ENCODE results near the gene PODXL2.

Gene PODXL2

DNA sequence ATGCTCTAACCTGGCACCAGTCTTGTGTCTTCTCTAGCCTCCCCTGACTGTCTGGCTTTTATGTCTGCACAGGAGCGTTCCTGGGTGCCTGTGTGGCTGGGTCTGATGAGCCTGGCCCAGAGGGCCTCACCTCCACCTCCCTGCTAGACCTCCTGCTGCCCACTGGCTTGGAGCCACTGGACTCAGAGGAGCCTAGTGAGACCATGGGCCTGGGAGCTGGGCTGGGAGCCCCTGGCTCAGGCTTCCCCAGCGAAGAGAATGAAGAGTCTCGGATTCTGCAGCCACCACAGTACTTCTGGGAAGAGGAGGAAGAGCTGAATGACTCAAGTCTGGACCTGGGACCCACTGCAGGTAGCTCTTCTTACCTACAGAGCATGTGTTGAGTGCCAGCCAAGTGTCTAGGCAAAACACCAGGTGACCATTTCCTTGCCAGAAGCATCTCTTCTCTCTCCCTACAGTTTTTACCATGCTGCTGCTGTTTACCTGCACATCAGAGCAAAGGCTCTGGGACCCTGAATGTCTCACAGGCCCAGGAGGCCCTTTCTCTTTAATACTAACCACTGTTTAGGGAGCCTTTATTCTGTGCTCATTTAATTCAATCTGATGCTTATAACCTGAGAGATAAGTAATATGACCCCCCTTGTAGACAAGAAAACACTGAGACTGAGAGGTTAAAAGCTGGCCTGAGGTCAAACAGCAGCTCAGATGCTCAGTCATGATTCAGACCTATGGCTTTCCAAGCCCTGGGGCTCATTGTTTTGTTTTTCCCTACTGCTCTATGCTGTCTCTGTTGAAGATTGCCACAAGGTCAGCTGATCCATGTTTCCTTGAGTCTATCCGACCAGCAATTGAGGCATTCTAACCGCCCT lies 10.4 kb downstream of the PODXL2 start:
- no peak overlapping the region for H3K4me3 ChIP-seq (ENCODE audit: low read depth, low read length)
- H3K4me2 ChIP-seq (ENCODE audit: low read length) = no peak overlapping the region
- H3K36me3 ChIP-seq (ENCODE audit: control insufficient read depth, insufficient read depth, low read length) = no peaks in the 10 kb centered on the region
- H3K9ac ChIP-seq = no peak overlapping the region
- no peaks in the 10 kb centered on the region for H3K9me3 ChIP-seq (ENCODE audit: control insufficient read depth, low read length)
- H3K79me2 ChIP-seq = no peaks in the 10 kb centered on the region
- no peaks in the 10 kb centered on the region for H3K27me3 ChIP-seq (ENCODE audit: control insufficient read depth, insufficient read depth, low read length)
- no peaks in the 10 kb centered on the region for H3K4me1 ChIP-seq
- TF ChIP-seq, protein P1, sequence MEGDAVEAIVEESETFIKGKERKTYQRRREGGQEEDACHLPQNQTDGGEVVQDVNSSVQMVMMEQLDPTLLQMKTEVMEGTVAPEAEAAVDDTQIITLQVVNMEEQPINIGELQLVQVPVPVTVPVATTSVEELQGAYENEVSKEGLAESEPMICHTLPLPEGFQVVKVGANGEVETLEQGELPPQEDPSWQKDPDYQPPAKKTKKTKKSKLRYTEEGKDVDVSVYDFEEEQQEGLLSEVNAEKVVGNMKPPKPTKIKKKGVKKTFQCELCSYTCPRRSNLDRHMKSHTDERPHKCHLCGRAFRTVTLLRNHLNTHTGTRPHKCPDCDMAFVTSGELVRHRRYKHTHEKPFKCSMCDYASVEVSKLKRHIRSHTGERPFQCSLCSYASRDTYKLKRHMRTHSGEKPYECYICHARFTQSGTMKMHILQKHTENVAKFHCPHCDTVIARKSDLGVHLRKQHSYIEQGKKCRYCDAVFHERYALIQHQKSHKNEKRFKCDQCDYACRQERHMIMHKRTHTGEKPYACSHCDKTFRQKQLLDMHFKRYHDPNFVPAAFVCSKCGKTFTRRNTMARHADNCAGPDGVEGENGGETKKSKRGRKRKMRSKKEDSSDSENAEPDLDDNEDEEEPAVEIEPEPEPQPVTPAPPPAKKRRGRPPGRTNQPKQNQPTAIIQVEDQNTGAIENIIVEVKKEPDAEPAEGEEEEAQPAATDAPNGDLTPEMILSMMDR (IDR thresholded peaks at IDR 0.05) = no peak
- H3K27ac ChIP-seq = no peak overlapping the region
- H2AFZ ChIP-seq = no peak overlapping the region

DNA sequence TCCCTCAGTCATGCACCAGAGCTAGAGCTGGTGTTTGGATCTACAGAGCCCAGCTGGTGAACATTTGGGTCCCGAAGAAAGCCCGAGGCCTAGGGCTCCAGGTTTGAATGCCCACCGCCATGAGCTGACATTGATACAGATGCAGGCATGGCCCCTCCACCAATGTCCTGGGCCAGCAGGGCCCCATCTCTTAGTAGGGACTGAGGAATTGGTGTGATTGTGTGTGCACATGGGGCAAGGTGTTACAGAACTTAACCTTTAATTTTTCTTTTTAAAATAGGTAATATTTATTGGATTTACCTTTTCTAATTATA lies 11.0 kb downstream of the PODXL2 start:
- Histone ChIP-seq H3K36me3 (ENCODE audit: control insufficient read depth, insufficient read depth, low read length) (no peaks in the 10 kb centered on the region), H3K79me2 (no peaks in the 10 kb centered on the region), H3K4me2 (ENCODE audit: low read length) (no peak overlapping the region), H3K9ac (no peak overlapping the region), H3K4me1 (no peaks in the 10 kb centered on the region), H3K4me3 (ENCODE audit: low read depth, low read length) (no peak overlapping the region), H3K27me3 (ENCODE audit: control insufficient read depth, insufficient read depth, low read length) (no peaks in the 10 kb centered on the region), H3K9me3 (ENCODE audit: control insufficient read depth, low read length) (no peaks in the 10 kb centered on the region), H2AFZ (no peak overlapping the region), H3K27ac (no peak overlapping the region)
- TF ChIP-seq, protein P1 (IDR thresholded peaks at IDR 0.05) = no peak

DNA sequence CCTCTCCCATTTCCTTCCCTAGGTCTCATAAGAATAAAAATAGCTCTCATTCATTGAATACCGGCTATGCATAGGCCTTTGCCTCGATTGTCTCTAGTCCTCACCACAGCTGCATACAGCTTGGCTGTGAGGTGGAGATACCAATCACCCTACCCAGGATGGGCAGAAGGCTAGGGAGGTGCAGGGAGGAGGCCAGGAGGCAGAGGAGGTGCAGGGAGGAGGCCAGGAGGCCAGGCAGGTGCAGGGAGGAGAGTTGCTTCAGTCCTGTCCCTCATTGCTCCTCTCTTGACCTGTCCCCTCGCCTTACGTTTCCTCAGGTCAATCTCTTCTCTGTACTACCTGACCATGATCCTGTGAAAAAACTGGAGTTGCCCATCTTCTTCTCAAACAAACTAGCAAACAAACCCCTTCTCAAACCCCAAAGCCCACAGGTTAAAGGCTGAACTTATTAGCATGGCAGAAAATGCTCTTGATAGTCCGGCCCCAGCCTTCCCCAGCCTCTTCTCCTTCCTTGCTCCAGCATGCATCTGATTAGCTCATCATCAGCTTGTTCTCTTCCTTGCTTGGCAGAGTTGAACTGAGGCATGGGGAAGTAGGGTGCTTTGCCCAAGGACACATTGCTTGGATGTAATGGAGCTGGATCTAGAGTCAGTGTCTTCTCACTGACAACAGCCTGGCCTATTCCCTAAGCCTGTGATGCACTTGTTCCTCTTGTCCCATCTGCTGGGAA lies 15.8 kb downstream of the PODXL2 start:
- Histone ChIP-seq H3K9me3 (ENCODE audit: control insufficient read depth, low read length) (no peaks in the 10 kb centered on the region), H3K4me2 (ENCODE audit: low read length) (no peak overlapping the region), H3K27ac (no peak overlapping the region), H3K4me1 (no peaks in the 10 kb centered on the region), H2AFZ (no peak overlapping the region), H3K36me3 (ENCODE audit: control insufficient read depth, insufficient read depth, low read length) (no peaks in the 10 kb centered on the region), H3K9ac (no peak overlapping the region), H3K79me2 (no peaks in the 10 kb centered on the region), H3K4me3 (ENCODE audit: low read depth, low read length) (no peak overlapping the region), H3K27me3 (ENCODE audit: control insufficient read depth, insufficient read depth, low read length) (no peaks in the 10 kb centered on the region)
- TF ChIP-seq, protein P1 (IDR thresholded peaks at IDR 0.05) = no peak

DNA sequence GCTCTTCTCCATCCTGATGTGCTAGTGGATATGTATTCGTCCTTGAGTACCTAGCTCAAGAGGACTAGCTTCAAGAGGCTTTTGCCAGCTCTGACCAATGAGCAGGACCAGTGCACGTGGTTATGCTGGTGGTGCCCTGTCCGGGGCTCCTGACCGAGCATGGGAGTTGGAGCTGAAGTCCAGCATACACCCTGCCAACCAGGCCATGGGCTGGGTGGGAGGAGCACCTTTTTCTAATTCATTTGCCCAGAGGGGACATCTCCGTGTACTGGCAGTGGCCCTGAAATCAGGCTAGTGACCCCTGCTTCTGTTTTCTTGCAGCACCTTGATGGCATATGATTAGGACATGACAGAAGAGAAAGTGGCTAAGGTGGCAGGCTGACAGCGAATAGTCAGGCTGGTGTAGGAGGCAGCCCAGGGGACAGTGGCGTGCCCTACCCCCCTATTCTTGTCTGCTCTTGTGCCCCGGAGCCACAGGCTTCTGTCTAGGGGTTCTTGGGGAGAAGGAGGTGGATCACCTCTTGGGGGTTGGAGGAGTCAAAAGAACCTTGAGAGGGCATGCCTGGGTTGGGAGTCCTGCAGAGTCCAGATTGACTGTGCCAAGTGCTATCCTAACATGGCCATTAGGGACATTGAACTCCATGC lies 16.5 kb downstream of the PODXL2 start:
- Histone ChIP-seq H3K27ac (no peak overlapping the region), H2AFZ (no peak overlapping the region), H3K9me3 (ENCODE audit: control insufficient read depth, low read length) (no peaks in the 10 kb centered on the region), H3K9ac (no peak overlapping the region), H3K4me3 (ENCODE audit: low read depth, low read length) (no peak overlapping the region), H3K79me2 (no peaks in the 10 kb centered on the region), H3K4me2 (ENCODE audit: low read length) (no peak overlapping the region), H3K27me3 (ENCODE audit: control insufficient read depth, insufficient read depth, low read length) (no peaks in the 10 kb centered on the region), H3K36me3 (ENCODE audit: control insufficient read depth, insufficient read depth, low read length) (no peaks in the 10 kb centered on the region), H3K4me1 (no peaks in the 10 kb centered on the region)
- TF ChIP-seq, protein P1 (IDR thresholded peaks at IDR 0.05) = no peak
